ENCODE data around the gene RHBDD1. TPM values are rescaled to one million over a fixed set of nuclear protein-coding genes. Genes with fewer than 3 reads are reported as not detected.
A peak's percentile ranks its signal among the peaks of the same experiment; 100 is the strongest.

RHBDD1 gene
- total RNA-seq, 1 donor from 2014 or later = 34.3 TPM

DNA sequence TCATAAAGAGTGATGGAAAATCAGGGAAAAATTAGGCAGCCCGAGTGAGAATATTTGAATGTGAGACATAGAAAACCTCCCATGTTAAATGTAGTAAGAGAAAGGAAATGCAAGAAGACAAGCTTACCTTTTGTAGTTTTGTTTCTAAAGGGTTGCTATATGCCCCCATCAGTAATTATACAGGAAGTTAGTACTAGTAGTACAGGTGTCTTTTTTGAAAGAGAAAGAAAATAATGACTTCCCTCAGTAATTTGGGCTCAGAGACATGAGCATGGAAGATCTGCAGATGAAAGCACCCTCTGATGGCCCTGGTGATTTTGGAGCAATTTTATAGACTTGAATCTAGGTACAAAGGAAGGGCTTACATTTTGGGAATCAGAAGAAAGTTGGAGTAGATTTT lies 80.8 kb downstream of the RHBDD1 start:
- H3K36me3 Mint-ChIP-seq (ENCODE audit: low read depth) = peaks cover 13% of the 10 kb centered on the region
- DNase-seq (ENCODE audit: low read depth, low spot score) = no peak
- H3K27ac Mint-ChIP-seq (ENCODE audit: unreplicated experiment) = no peak overlapping the region
- peaks cover 10% of the 10 kb centered on the region for H3K9me3 Mint-ChIP-seq
- H3K4me1 Mint-ChIP-seq = peaks cover 6% of the 10 kb centered on the region
- no peak overlapping the region for H3K4me3 Mint-ChIP-seq
- no peaks in the 10 kb centered on the region for H3K27me3 Mint-ChIP-seq (ENCODE audit: low read depth)
- TF ChIP-seq CTCF (conservative IDR thresholded peaks at IDR 0.05) = no peak

DNA sequence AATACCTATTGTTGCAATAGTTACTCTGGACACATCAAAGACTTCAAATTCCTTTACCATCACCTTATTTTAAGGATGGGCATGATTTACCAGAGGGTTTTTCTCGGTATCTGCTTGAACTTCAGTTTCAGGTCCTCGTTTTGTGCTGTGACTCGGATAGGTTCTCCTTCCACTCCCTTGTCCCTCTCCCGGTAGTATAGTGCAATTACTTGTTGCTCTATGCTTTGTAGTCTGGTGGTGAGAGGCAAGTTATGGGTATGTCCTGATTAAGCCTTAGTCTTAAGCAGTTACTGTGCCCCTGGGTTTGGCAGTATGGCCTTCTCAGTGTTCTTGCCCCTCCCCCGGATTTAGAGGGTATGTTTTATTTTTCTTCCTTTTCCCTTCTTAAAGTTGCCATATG lies 96.6 kb downstream of the RHBDD1 start:
- DNase-seq (ENCODE audit: low read depth, low spot score) = no peak
- Mint-ChIP-seq H3K27ac (ENCODE audit: unreplicated experiment) (no peak overlapping the region), H3K27me3 (ENCODE audit: low read depth) (no peaks in the 10 kb centered on the region), H3K4me3 (no peak overlapping the region), H3K4me1 (peaks cover 4% of the 10 kb centered on the region), H3K36me3 (ENCODE audit: low read depth) (peaks cover 24% of the 10 kb centered on the region), H3K9me3 (peaks cover 2% of the 10 kb centered on the region)
- no peak for TF ChIP-seq CTCF (conservative IDR thresholded peaks at IDR 0.05)

DNA sequence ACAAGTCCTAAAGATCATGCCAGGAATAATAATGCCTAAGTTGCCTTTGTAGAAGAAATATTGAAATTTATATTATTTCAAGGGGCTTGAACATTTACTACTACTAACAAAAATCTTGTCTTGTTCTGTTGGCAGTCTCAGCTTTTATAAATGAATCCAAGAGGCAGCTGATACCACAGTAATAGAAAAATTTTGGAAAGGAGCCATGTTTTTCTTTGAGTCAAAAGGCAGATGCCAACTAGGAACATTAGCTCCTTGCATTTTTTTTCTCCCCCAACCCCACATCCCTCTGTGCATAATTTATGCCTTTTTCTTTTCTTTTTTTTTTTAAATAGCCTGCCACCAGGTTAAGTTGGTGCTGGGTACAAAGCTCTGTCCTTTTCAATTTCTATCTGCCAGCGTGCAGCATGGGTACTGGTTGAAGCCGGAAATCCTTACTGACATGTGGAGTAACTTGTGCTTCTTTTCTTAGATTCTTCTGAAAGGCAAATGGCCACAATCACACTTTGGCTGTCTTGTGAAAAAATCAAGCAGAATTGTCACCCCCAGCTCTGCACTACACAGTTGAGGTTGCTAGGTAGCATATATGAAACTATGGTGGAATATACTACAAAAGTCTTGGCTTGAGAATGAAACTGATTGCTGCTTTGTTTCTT lies 98.8 kb downstream of the RHBDD1 start:
- Mint-ChIP-seq H3K4me3 (no peak overlapping the region), H3K36me3 (ENCODE audit: low read depth) (peaks cover 20% of the 10 kb centered on the region), H3K4me1 (peaks cover 4% of the 10 kb centered on the region), H3K27ac (ENCODE audit: unreplicated experiment) (peak overlapping the region; percentile 16), H3K27me3 (ENCODE audit: low read depth) (no peaks in the 10 kb centered on the region), H3K9me3 (no peaks in the 10 kb centered on the region)
- TF ChIP-seq CTCF (conservative IDR thresholded peaks at IDR 0.05) = no peak
- no peak for DNase-seq (ENCODE audit: low read depth, low spot score)

DNA sequence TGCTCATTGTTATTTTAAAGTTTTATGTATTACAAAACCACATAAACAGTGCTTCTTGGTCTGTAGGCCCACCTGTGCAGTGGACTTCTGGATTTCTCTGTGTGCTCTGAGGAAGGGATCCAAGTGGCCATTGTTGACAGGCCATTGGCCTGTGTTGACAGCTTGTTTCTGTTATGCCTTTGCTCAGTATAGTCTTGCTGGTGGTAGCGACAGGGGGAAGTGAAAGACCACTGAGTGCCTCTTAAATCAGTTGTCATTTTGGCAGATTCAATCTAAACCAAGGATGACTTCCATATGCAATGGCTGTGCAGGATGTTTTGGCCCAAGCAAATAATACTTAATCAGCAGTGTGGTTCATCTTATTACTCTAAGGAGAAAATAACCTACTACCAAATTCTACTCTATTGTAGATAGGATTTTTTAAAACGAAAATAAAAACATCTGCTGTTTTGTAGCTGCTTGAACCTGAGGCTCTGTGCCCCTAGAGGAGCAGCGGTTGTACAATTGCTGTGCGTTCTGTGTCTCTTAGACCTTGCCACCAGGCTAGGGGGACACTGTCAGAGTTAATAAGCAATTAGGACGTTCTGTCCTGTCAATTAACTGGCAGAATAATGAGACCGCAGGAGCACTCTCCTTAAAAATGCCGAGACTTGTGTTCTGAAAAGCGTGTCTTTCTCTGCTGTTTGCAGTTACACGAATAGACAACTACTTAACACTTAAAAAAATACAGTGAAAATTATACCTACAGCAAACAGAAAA lies 108.2 kb downstream of the RHBDD1 start:
- no peak for DNase-seq (ENCODE audit: low read depth, low spot score)
- Mint-ChIP-seq H3K9me3 (peaks cover 13% of the 10 kb centered on the region), H3K27ac (ENCODE audit: unreplicated experiment) (no peak overlapping the region), H3K4me1 (no peaks in the 10 kb centered on the region), H3K27me3 (ENCODE audit: low read depth) (no peaks in the 10 kb centered on the region), H3K4me3 (no peak overlapping the region), H3K36me3 (ENCODE audit: low read depth) (peaks cover 19% of the 10 kb centered on the region)
- no peak for TF ChIP-seq CTCF (conservative IDR thresholded peaks at IDR 0.05)

DNA sequence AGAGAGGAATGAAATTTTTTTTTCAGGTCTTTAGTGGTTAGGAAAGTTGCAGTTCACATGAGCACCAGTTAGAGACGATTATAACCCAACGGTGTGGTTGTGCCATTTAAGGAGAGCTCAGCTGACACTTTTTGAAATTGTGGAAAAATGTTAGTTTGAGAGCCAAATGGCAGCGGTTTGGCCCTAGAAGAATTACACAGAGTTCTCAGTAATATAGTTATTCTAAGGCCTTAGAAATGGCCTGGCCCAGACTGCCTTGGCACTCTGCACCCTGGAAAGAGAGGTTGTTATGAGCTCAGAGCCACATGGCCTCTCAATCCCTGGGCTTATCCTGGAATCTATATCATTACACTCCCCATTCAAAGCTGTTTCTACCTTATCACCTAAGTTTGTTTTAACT lies 117.4 kb downstream of the RHBDD1 start:
- peaks cover 13% of the 10 kb centered on the region for H3K36me3 Mint-ChIP-seq (ENCODE audit: low read depth)
- no peaks in the 10 kb centered on the region for H3K27me3 Mint-ChIP-seq (ENCODE audit: low read depth)
- TF ChIP-seq CTCF (conservative IDR thresholded peaks at IDR 0.05) = no peak
- no peak for DNase-seq (ENCODE audit: low read depth, low spot score)
- H3K4me3 Mint-ChIP-seq = no peak overlapping the region
- peaks cover 2% of the 10 kb centered on the region for H3K9me3 Mint-ChIP-seq
- no peak overlapping the region for H3K27ac Mint-ChIP-seq (ENCODE audit: unreplicated experiment)
- peaks cover 9% of the 10 kb centered on the region for H3K4me1 Mint-ChIP-seq
